Middle frontal gyrus (tissue), 1 donor: ENCODE results near the gene HDLBP.

Source experiments
- DNase-seq: peaks from one replicate; pipeline ENCODE4 v3.0.0-alpha.2; 2015; ENCODE audit warnings: low spot score; ENCODE audit errors: extremely low spot score

Gene HDLBP

DNA sequence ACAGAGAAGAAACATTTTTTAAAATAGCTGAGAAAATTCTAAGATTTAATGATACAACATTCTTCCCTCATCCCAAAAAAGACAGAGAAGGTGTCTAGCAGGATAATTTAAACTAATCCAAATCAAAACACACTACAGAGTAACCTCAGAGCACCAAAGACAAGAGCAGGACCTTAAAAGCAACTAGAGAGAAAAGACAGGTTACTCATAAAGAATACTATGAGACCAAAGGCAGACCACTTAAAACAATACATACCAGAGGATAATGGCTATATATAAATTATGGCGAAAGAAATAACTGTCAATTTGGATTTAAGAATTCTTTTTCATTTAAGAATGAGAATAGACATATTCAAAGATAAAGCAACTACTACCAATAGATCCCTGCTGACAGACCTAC lies 40.0 kb downstream of the HDLBP start:
- DNase-seq: no peak

DNA sequence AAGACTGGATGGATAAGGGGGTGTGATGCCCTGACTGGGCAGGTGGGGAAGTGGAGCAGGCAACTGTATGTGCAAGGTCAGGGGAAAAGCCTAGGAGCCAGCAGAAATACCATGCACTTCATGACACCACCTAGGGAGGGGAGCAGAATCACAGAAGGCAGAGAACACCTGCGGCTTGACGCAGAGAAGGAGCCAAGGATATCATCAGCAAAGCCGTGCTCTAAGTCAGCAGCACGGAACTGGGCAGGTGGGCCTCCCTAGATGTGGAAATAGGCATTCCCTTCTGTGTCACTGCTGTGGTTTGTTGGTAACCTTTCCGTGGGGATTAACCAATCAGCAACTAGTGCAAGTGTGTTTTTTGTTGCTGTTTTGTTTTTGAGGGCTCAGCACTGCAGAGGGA lies 41.3 kb downstream of the HDLBP start:
- no peak for DNase-seq

GRCh38 chr2:241273210-241274020 lies 42.1 kb downstream of the HDLBP start:
- DNase-seq: no peak

DNA sequence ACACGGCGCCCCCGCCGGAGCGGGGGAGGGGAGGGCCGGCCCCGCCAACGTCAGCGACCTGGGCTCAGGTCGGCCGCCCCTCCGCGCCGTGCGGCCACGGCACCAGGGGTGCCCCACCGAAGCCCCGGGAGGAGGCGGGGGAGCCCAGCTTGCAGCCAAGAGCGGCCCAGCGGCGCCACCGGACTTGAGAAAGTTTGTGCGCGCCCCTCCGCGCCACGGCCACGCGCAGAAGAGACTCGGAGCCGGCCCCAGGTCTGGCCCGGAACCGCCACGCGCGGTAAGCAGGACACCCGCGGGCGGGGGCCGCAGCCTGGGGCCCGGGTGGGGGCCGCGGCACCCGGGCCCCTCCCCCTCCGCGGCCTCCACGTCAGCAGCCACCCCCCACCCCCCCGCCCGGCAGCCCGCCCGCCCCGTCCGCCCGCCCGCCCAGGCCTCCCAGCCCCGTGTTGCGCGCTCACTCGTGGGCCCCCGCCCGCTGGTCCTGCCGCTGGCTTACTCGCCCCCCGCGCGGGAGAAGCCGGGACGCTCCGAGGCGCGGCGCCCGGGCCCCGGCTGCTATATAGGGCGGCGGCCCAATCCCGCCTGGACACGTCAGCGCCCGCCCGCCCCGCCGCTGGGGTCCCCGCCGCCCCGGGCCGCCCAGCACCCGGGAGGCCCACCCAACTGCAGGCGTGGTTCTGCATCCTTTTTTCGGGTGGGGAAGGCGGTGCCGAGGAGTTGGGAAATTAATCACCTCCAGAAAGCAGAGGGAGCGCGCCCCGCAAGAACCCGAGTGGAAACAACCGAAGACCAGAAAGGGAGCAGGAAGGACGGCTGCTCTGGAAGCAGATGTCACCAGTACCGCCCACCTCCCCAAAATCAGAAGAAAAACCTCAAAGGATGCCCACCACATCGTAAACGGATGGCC lies 42.9 kb downstream of the HDLBP start:
- no peak for DNase-seq

GRCh38 chr2:241271706-241272302 lies 43.7 kb downstream of the HDLBP start:
- peak; percentile 24 for DNase-seq

- no peak for DNase-seq
Measured at GRCh38 chr2:241270531-241270930, 44.9 kb downstream of the HDLBP start.

DNA sequence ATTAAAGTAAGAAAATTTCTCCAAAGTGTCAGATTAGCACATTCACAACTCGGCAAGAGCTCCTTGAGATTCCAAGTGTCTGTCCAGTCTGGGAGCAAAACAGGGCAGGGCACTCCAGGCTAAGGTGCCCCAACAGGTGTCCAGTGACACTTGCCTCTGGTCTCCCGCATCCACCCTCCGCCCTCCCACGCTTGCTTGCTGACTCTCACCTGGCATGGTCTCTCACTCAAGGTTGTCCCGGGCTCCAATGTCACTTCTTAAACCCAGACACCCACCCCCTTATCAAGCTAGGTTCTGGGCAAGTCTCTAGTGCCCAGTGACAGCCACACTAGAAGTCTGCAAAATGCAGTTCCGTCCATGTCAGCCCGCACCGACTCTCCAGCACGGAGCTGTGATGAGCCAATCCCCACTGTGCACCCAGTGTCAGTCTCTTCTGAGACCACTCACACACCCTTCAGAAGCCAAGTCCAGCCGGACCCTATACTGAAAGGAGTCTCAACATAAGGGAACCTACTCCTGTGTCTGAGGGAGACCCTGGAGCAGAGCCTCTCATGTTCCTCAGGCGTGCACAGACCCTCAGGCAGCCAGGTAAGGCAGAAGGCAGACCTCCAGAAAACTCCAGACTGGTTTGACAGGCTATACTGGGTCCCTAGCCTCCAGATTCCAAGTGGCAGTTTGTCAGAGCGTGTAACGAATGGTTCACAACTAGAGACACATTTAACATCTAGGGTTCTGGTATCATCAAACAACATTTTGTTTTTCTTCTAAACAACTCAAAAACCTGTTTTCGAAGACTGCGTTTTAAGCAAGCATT lies 45.6 kb downstream of the HDLBP start:
- no peak for DNase-seq

DNA sequence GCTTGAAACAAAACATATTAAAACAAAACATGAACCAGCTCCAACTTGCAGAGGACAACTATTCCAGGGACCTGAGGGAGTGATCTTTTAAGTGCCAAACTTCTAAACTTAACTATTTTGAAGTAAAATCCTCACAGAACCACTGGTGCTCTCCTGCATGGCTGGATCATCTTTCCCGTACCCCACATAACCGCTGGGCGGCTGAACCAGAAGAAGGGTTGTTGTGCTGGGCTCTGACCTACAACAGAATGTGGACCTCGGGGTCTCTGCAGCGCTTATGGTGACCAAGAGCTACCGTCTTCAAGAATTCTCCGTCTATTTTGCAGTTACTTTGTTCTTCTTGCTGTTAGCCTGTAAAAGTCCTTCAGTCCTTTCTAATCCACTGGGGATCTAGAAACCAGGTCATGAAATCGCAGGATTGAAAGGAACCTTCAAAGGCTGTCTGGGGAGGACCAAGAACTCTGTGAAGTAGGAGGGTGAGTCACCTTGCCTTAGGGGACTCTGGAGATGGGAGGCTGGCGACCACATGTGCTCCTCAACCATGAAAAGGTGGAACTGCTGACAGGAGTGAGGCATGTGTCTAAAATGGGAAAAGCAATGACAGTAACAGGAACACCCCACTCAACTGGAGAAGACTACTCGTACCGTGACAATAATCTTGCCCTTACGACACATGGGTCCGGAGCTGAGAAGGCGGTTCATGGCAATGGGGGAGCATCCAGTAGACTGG lies 46.6 kb downstream of the HDLBP start:
- no peak for DNase-seq

DNA sequence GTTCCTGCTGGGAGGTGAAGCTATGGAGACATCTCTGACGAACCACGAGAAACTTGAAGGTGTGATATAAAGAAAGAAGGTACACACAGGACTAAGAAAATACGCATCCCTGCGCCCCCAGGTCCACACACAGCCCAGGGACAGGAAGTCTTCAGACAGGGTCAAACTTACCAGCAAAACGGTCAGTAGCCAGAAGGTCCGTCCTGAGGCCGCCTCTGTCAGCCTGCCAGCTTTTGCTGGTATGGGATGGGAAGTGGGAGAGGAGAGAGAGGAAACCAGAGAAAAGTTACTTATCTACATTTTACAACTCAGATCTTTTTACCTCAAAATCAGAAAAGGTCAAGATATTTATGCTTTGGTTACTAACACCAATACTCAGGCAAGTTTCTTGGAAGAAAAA lies 47.2 kb downstream of the HDLBP start:
- no peak for DNase-seq

DNA sequence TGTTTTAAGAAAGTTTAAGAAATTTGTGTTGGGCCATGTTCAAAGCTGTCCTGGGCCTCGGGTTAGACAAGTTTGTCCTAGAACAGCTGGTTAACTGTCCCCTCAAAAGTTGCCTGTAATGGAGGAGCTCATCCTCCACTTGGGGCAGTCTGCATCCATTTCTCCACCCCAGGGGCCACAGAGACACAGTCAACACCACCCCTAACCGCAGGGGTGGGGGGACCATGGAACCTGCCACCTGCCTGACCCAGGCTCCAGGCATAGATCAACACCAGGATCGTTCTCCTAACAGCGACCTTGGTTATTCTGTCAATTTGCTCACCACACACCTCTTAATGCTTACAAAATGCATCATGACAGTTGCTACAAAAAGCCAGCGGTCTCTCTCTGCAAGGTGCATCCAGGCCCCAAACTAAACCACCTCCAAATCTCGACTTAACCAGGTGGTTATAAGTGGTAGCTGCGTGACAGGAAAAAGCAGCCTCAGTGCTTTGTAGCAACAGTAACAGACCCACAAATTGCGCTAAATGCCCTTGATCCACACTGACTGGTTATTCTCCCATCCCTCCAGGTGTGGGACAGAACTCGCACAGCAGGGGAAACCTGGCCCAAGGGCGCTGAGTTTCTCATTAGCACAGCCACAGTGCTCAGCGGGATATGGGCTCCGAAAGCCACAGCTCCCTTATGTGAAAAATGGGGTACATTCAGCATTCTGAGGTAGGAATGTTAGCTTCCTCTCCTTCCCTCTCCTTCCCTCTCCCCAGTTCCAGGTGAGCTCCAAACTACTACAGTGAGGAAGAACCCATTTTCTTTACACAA lies 48.0 kb downstream of the HDLBP start:
- no peak for DNase-seq

DNA sequence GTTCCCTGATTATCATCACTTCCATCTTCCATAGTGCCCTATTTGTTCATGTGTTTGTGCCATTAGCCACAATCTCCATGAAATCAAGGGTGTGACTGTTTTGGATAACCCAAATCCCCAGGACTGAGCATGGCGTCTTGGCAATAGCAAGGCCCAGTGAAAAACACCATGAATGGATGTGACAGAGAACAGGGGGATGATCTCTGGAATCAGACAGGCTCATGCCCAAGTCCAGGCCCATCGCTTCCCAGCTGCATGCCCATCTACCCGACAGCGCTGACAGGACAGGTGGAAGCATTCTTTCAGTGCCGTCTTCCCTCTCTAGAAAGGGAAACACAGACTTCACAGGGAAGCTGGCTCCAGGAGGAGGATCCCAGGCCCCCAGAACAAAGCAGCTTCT lies 50.0 kb downstream of the HDLBP start:
- DNase-seq: no peak

DNA sequence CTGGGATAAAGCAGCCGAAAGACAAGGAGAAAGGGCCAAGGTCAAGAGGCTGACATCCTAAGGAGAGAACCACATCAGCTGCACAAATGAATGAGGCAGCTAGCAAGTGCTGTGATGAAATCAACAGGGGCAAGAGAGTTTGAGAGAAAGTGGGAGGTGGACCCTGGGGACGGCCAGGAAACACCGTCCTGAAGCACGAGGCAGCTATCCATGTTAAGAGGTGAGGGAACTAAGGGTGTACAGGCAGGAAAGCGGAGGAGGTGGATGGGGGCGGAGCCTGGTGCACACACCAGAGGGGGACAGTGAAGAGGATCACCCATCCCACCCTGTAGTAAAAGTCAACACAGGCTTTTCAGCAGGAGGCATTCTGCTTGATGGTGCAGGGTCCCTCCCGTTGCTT lies 52.4 kb downstream of the HDLBP start:
- DNase-seq: no peak

DNA sequence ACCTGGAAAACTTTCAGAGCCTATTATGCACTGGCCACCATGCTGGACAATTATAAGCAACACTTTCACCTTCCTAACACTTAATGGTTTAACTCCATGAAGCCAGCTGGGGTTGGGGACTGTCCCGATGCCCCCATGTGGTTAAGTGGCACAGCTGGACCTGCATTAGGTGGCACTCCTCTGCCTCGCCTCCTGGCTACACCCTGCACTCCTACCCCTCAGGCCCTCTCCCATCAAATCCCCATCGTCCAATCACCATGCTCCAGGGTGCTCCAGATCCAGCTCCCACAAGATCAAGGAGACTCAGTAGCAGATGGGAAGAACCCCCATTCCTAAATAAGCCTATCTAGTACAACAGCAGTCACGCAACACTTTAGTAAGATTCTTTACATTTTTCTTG lies 53.8 kb downstream of the HDLBP start:
- DNase-seq: no peak

DNA sequence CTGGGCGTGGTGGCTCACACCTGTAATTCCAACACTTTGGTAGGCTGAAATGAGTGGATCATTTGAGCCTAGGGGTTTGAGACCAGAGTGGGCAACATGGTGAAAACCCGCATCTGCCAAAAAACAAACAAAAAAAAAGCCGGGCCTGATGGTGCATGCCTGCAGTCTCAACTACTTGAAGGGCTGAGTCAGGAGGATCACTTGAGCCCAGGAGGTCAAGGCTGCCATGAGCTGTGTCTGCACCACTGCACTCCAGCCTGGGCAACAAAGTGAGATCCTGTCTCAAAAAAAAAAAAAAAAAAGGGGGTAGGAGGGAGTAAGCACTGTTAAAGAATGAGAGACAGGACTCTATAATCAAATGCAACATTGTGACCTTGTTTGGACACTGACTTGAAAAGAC lies 54.6 kb downstream of the HDLBP start:
- no peak for DNase-seq

GRCh38 chr2:241258505-241259280 lies 56.8 kb downstream of the HDLBP start:
- DNase-seq: no peak

- no peak for DNase-seq
Measured at GRCh38 chr2:241257419-241258032, 57.9 kb downstream of the HDLBP start.

GRCh38 chr2:241256168-241256545 lies 59.3 kb downstream of the HDLBP start:
- DNase-seq: no peak

DNA sequence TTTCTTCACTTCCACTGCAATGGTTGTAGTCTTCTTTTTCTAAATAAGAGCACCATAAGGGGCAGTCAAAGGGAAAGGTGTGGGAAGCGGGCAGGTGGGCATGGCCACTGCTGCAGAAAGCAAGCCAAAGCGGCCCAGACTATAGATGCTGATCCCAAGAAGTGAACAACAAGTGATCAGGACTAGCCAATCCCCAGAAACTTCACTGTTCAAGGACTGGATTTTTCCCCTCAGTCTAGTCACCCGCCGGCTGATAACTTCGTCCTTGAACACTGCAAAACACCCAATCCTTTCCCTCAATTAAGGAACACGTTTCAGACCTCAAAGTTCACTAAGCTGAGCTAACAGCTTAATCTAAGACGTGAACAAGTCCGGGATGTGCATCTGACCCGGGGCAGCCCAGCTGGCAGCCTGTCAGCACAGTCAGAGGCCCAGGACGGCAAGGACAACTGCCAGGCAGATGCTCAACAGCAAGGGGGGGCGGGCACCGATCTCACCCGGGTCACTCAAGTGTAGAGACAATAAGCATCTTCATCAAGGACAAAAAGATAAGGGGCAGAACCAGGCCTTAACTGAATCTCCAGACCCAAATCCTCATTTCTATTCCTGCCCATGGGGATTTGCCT lies 59.8 kb downstream of the HDLBP start:
- DNase-seq: no peak
